Osteocyte (in vitro differentiated cells): Measurements from ENCODE around the gene UVSSA. TPM values are rescaled to one million over a fixed set of nuclear protein-coding genes. Genes with fewer than 3 reads are reported as not detected.

Source experiments
- DNase-seq: peaks from one replicate; pipeline ENCODE4 v3.0.0; 2021; ENCODE audit warnings: mixed read lengths; ENCODE audit not compliant: unreplicated experiment; ENCODE audit errors: extremely low spot score
- H3K27ac Mint-ChIP-seq: one replicate; pipeline ENCODE4 v1.8.0; 2021; ENCODE audit warnings: mild to moderate bottlenecking, mixed read lengths; ENCODE audit not compliant: unreplicated experiment
- H3K27me3 Mint-ChIP-seq: one replicate; pipeline ENCODE4 v1.8.0; 2021; ENCODE audit warnings: mixed read lengths; ENCODE audit not compliant: unreplicated experiment
- H3K36me3 Mint-ChIP-seq: one replicate; pipeline ENCODE4 v1.8.0; 2021; ENCODE audit warnings: mixed read lengths; ENCODE audit not compliant: unreplicated experiment
- H3K4me1 Mint-ChIP-seq: one replicate; pipeline ENCODE4 v1.8.0; 2021; ENCODE audit warnings: mixed read lengths; ENCODE audit not compliant: unreplicated experiment
- H3K4me3 Mint-ChIP-seq: one replicate; pipeline ENCODE4 v1.8.0; 2021; ENCODE audit warnings: mild to moderate bottlenecking, moderate library complexity, mixed read lengths; ENCODE audit not compliant: unreplicated experiment
- H3K9me3 Mint-ChIP-seq: one replicate; pipeline ENCODE4 v1.8.0; 2021; ENCODE audit warnings: mixed read lengths; ENCODE audit not compliant: unreplicated experiment
- total RNA-seq: library from RNA; stranded (reverse); gene quantifications from 2 replicates; pipeline ENCODE4 v1.2.1, GENCODE V29; 2021
- TF ChIP-seq, protein P1 (sequence below): fragments of 200-600 bp; sonication (generic); IDR thresholded peaks from 2 replicates; pipeline ENCODE4 v1.5.0; 2021; ENCODE audit warnings: antibody characterized with exemption, mild to moderate bottlenecking, moderate library complexity

UVSSA gene
- total RNA-seq, 1 donor from 2014 or later = 26.7 TPM

DNA sequence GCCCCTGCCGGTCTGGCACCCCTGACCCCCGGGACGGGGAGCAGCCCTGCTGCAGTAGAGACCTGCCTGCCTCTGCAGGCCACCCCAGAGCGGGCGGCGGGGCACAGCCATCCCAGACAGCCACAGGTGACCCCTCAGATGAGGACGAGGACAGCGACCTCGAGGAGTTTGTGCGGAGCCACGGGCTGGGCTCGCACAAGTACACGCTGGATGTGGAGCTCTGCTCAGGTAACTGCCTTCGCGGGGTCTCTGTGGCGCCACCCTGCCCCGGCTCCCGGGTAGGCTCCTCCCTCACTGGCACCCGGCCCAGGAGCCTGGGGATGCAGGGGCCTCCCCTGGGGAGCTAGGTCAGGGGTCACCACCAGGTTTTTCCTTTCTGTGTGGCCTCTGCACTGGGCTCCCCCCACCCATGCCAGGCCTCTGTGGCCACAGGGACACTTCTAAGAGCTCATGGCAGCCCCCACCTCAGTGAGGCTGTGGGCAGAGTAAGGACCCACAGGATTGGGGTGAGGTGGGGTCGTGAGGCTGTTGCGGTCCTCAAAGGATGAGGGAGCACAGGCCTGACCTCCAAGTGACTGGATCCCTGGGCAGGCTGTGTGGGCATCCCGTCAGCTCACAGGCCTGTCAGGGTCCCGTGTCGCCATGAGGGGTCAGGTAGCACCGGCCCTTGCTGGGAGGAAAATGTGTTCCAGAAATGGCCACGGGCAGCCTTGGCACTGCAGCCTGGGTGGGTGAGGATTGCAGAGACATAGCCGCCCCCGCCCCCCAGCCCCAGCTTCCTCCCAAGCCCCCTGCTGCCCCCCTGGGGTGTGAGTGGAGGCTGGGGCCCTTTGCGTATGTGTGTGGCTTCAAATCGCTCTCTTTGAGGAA lies 6.4 kb downstream of the UVSSA start:
- Mint-ChIP-seq H3K9me3 (no peaks in the 10 kb centered on the region), H3K4me3 (no peak overlapping the region), H3K27me3 (no peaks in the 10 kb centered on the region), H3K27ac (no peak overlapping the region), H3K4me1 (peaks cover 17% of the 10 kb centered on the region), H3K36me3 (peaks cover 3% of the 10 kb centered on the region)
- TF ChIP-seq, protein P1, sequence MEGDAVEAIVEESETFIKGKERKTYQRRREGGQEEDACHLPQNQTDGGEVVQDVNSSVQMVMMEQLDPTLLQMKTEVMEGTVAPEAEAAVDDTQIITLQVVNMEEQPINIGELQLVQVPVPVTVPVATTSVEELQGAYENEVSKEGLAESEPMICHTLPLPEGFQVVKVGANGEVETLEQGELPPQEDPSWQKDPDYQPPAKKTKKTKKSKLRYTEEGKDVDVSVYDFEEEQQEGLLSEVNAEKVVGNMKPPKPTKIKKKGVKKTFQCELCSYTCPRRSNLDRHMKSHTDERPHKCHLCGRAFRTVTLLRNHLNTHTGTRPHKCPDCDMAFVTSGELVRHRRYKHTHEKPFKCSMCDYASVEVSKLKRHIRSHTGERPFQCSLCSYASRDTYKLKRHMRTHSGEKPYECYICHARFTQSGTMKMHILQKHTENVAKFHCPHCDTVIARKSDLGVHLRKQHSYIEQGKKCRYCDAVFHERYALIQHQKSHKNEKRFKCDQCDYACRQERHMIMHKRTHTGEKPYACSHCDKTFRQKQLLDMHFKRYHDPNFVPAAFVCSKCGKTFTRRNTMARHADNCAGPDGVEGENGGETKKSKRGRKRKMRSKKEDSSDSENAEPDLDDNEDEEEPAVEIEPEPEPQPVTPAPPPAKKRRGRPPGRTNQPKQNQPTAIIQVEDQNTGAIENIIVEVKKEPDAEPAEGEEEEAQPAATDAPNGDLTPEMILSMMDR = no peak
- DNase-seq = no peak

DNA sequence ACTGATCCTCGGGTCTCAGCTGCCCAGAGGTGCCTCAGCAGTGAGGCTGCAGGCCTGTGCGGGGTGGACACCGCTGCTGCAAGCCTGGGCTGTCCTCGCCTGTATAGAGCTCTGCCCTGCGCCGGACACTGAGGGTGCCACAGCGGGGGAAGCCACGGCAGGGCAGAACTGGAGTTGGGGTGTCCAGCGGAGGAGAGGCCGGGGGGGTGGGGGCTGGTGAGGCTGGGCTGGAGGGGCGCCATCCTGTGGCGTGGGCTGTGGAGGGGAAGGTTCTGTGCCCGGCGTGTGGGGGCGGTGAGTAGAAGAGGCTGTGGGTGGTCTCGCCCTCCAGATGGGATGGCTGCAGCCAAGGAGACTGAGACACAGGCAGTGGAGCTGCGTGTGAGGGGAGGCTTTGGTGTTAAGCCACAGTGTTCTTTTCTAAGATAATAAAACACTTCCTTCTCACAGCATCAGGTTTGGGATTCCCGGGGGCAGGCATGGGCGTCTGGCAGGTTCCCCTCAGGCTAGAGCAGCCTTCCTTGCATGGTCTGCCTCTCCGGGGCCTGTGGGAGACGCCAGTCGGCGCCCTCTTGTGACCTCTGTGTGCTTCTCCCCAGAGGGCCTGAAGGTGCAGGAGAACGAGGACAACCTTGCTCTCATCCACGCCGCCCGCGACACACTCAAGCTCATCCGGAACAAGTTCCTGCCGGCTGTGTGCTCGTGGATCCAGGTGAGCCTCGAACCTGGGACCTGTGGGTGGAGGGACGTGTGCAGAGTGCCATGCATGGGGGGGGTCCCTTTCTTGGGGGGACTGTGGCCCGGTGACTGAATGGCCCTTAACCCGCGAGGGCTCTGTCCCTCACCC lies 7.4 kb downstream of the UVSSA start:
- Mint-ChIP-seq H3K9me3 (no peaks in the 10 kb centered on the region), H3K4me1 (peaks cover 9% of the 10 kb centered on the region), H3K27me3 (no peaks in the 10 kb centered on the region), H3K4me3 (no peak overlapping the region), H3K27ac (no peak overlapping the region), H3K36me3 (peaks cover 9% of the 10 kb centered on the region)
- TF ChIP-seq, protein P1 = no peak
- DNase-seq = no peak

DNA sequence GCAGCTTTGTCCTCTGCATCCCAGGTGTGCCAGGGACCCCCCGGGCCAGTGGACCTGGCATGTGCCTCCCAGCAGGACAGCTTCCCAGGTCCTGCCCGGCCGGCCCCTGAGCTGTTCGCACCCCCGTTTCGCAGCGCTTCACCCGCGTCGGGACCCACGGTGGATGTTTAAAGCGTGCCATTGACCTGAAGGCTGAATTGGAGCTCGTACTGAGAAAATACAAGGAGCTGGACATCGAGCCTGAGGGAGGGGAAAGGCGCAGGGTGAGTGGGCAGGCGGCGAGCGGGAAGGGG lies 7.9 kb downstream of the UVSSA start:
- H3K27me3 Mint-ChIP-seq = no peaks in the 10 kb centered on the region

DNA sequence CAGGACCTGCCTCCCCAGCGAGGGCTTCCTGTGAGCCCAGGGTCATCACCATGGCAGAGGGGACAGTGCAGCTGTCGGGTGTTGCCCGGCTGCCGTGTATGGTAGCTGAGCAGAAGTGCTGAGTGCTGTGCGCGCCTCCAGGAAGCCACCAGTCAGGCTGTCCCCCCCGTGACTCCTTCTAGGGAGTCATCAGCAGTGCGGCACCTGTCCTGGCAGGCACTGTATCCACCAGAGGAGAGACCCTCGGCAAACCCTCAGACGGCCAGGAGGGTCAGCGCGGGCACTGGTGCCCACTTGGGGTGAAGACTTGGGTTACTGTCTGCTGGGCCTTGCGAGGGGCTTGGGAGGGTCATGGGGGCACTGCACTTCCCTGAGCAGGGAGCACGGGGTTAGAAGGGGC lies 8.4 kb downstream of the UVSSA start:
- no peaks in the 10 kb centered on the region for H3K9me3 Mint-ChIP-seq
- no peak overlapping the region for H3K4me3 Mint-ChIP-seq
- TF ChIP-seq, protein P1 = no peak
- peaks cover 11% of the 10 kb centered on the region for H3K36me3 Mint-ChIP-seq
- peaks cover 7% of the 10 kb centered on the region for H3K4me1 Mint-ChIP-seq
- H3K27ac Mint-ChIP-seq = no peak overlapping the region
- DNase-seq = no peak
- no peaks in the 10 kb centered on the region for H3K27me3 Mint-ChIP-seq

More for the DNA sequence above, 7.9 kb downstream of the UVSSA start:
- H3K4me3 Mint-ChIP-seq = no peak overlapping the region
- DNase-seq = no peak
- TF ChIP-seq, protein P1 = no peak
- H3K27ac Mint-ChIP-seq = no peak overlapping the region
- H3K4me1 Mint-ChIP-seq = peaks cover 6% of the 10 kb centered on the region
- no peaks in the 10 kb centered on the region for H3K9me3 Mint-ChIP-seq
- H3K36me3 Mint-ChIP-seq = peaks cover 11% of the 10 kb centered on the region
